ENCODE data around the gene OTULIN. TPM values are rescaled to one million over a fixed set of nuclear protein-coding genes. Genes with fewer than 3 reads are reported as not detected.
A peak's percentile ranks its signal among the peaks of the same experiment; 100 is the strongest.

OTULIN gene
- total RNA-seq, 5 donors from 2014 or later (not counting 1 experiment from before 2014, with no cell fraction given): 57.6 to 67.1 (median 61.2) TPM

GRCh38 chr5:14744296-14745187, 80.0 kb downstream of the OTULIN start:
- ATAC-seq (replicated peaks in 1 of 4): no peak
- Histone ChIP-seq H3K4me3 (ENCODE audit: control insufficient read depth in 1 of 2, extremely low read depth in 1 of 2, low read length in 1 of 2) (no peak overlapping the region), H3K27me3 (replicated peaks in 1 of 2; ENCODE audit: control insufficient read depth in 2 of 2, extremely low read depth in 1 of 2, insufficient read depth in 2 of 2, low read length in 1 of 2) (no peaks in the 10 kb centered on the region), H3K27ac (ENCODE audit: low read length) (no peak overlapping the region), H3K4me1 (ENCODE audit: control insufficient read depth in 1 of 2, extremely low read depth in 1 of 2, insufficient read depth in 2 of 2, low read length in 2 of 2) (peaks cover 2 to 5% of the 10 kb centered on the region in 2 experiments), H3K36me3 (ENCODE audit: control insufficient read depth in 2 of 2, extremely low read depth in 1 of 2, insufficient read depth in 1 of 2, low read length in 1 of 2) (peaks cover 5 to 60% of the 10 kb centered on the region in 2 donors), H3K9me3 (no peaks in the 10 kb centered on the region)
- 90% methylated on average over 6 of the region's 14 CpGs for WGBS (ENCODE audit: insufficient coverage)
- ChIA-PET CTCF (interaction anchor here in 1 of 2 donors (0.6 kb wide), 1 partner anchor 47 kb away, joined by 3 read pairs; no protein-coding TSS in a partner anchor), POLR2A (no interaction called here)
- Mint-ChIP-seq H3K4me1 (peaks cover 28 to 37% (median 37%) of the 10 kb centered on the region in 3 donors), H3K4me3 (no peak overlapping the region), H3K27ac (peak overlapping the region; percentile 6 to 34), H3K9me3 (no peaks in the 10 kb centered on the region), H3K27me3 (no peaks in the 10 kb centered on the region), H3K36me3 (peaks cover 50% of the 10 kb centered on the region)
- no peak for DNase-seq

- H3K9me3 ChIP-seq: no peaks in the 10 kb centered on the region
- Mint-ChIP-seq H3K27me3 (no peaks in the 10 kb centered on the region), H3K36me3 (peaks cover 55% of the 10 kb centered on the region), H3K4me3 (no peak overlapping the region), H3K27ac (peak overlapping the region in 1 of 2 donors; percentile 22), H3K9me3 (no peaks in the 10 kb centered on the region), H3K4me1 (peaks cover 28 to 37% (median 37%) of the 10 kb centered on the region in 3 donors)
- 90% methylated on average over 2 of the region's 5 CpGs for WGBS (ENCODE audit: insufficient coverage)
- H3K4me1 ChIP-seq (ENCODE audit: control insufficient read depth in 1 of 2, extremely low read depth in 1 of 2, insufficient read depth in 2 of 2, low read length in 2 of 2): peaks cover 2 to 5% of the 10 kb centered on the region in 2 experiments
- CTCF ChIA-PET: interaction anchor here in 1 of 2 donors (0.9 kb wide), 1 partner anchor 18 kb away, joined by 3 read pairs; no protein-coding TSS in a partner anchor
- DNase-seq (no peak), ATAC-seq (replicated peaks in 1 of 4) (no peak)
- no peak overlapping the region for H3K27ac ChIP-seq (ENCODE audit: low read length)
- H3K4me3 ChIP-seq (ENCODE audit: control insufficient read depth in 1 of 2, extremely low read depth in 1 of 2, low read length in 1 of 2): no peak overlapping the region
- H3K36me3 ChIP-seq (ENCODE audit: control insufficient read depth in 2 of 2, extremely low read depth in 1 of 2, insufficient read depth in 1 of 2, low read length in 1 of 2): peaks cover 5 to 59% of the 10 kb centered on the region in 2 donors
- POLR2A ChIA-PET: no interaction called here
- H3K27me3 ChIP-seq (replicated peaks in 1 of 2; ENCODE audit: control insufficient read depth in 2 of 2, extremely low read depth in 1 of 2, insufficient read depth in 2 of 2, low read length in 1 of 2): no peaks in the 10 kb centered on the region
These were observed 80.7 kb downstream of the OTULIN start for GRCh38 chr5:14745188-14745563.

GRCh38 chr5:14745753-14746152, 81.2 kb downstream of the OTULIN start:
- Histone ChIP-seq H3K4me1 (ENCODE audit: control insufficient read depth in 1 of 2, extremely low read depth in 1 of 2, insufficient read depth in 2 of 2, low read length in 2 of 2) (peaks cover 2 to 5% of the 10 kb centered on the region in 2 experiments), H3K4me3 (ENCODE audit: control insufficient read depth in 1 of 2, extremely low read depth in 1 of 2, low read length in 1 of 2) (no peak overlapping the region), H3K9me3 (no peaks in the 10 kb centered on the region), H3K36me3 (ENCODE audit: control insufficient read depth in 2 of 2, extremely low read depth in 1 of 2, insufficient read depth in 1 of 2, low read length in 1 of 2) (peaks cover 5 to 59% of the 10 kb centered on the region in 2 donors), H3K27me3 (replicated peaks in 1 of 2; ENCODE audit: control insufficient read depth in 2 of 2, extremely low read depth in 1 of 2, insufficient read depth in 2 of 2, low read length in 1 of 2) (no peaks in the 10 kb centered on the region), H3K27ac (ENCODE audit: low read length) (no peak overlapping the region)
- CTCF ChIA-PET: interaction anchor here in 1 of 2 donors (0.9 kb wide), 1 partner anchor 19 kb away, joined by 3 read pairs; no protein-coding TSS in a partner anchor
- POLR2A ChIA-PET: no interaction called here
- ATAC-seq (replicated peaks in 1 of 4) (peak; percentile 58 to 80 (median 73)), DNase-seq (peak in 33 of 35 experiments; percentile 4 to 65 (median 41))
- 76% methylated on average over 14 of the region's 14 CpGs for WGBS (ENCODE audit: insufficient coverage)
- H3K4me1 Mint-ChIP-seq: peaks cover 28 to 37% (median 37%) of the 10 kb centered on the region in 3 donors
- no peaks in the 10 kb centered on the region for H3K9me3 Mint-ChIP-seq
- H3K27me3 Mint-ChIP-seq: no peaks in the 10 kb centered on the region
- H3K36me3 Mint-ChIP-seq: peaks cover 58% of the 10 kb centered on the region
- peak overlapping the region; percentile 43 to 62 for H3K27ac Mint-ChIP-seq
- no peak overlapping the region for H3K4me3 Mint-ChIP-seq

- ChIA-PET POLR2A (no interaction called here), CTCF (no interaction called here)
- H3K27ac Mint-ChIP-seq: no peak overlapping the region
- no peak overlapping the region for H3K27ac ChIP-seq (ENCODE audit: low read length)
- 97% methylated on average over 12 of the region's 12 CpGs for WGBS (ENCODE audit: insufficient coverage)
- H3K4me1 Mint-ChIP-seq: peaks cover 7 to 20% (median 18%) of the 10 kb centered on the region in 3 donors
- no peaks in the 10 kb centered on the region for H3K27me3 ChIP-seq (replicated peaks in 1 of 2; ENCODE audit: control insufficient read depth in 2 of 2, extremely low read depth in 1 of 2, insufficient read depth in 2 of 2, low read length in 1 of 2)
- no peaks in the 10 kb centered on the region for H3K4me1 ChIP-seq (ENCODE audit: control insufficient read depth in 1 of 2, extremely low read depth in 1 of 2, insufficient read depth in 2 of 2, low read length in 2 of 2)
- no peaks in the 10 kb centered on the region for H3K9me3 ChIP-seq
- no peaks in the 10 kb centered on the region for H3K9me3 Mint-ChIP-seq
- H3K36me3 Mint-ChIP-seq: peaks cover 51% of the 10 kb centered on the region
- peaks cover 5 to 51% of the 10 kb centered on the region in 2 donors for H3K36me3 ChIP-seq (ENCODE audit: control insufficient read depth in 2 of 2, extremely low read depth in 1 of 2, insufficient read depth in 1 of 2, low read length in 1 of 2)
- no peak overlapping the region for H3K4me3 ChIP-seq (ENCODE audit: control insufficient read depth in 1 of 2, extremely low read depth in 1 of 2, low read length in 1 of 2)
- DNase-seq (no peak), ATAC-seq (replicated peaks in 1 of 4) (no peak)
- no peaks in the 10 kb centered on the region for H3K27me3 Mint-ChIP-seq
- H3K4me3 Mint-ChIP-seq: no peak overlapping the region
These were observed 83.8 kb downstream of the OTULIN start for GRCh38 chr5:14748180-14748900.

Other genes with a start within 250 kb of the OTULIN start
- gene OTULINL, start 82.9 kb upstream of the OTULIN start, total RNA-seq: 10 to 100 TPM; 30.0 to 50.1 (median 32.6) TPM
- 100 to 1,000 TPM in 4 of 5 donors, 10 to 100 TPM in 1; 98.9 to 200 (median 167) TPM for gene ANKH, start 207.1 kb downstream of the OTULIN start, total RNA-seq